ENCODE measurements around the gene IMPA2.

Gene IMPA2

GRCh38 chr18:12033643-12034025 is 52.3 kb downstream of the IMPA2 start:
- no peaks in the 10 kb centered on the region for H3K9me3 ChIP-seq (ENCODE audit: control insufficient read depth, insufficient read depth, low read length)
- H3K4me2 ChIP-seq (ENCODE audit: low read length) = no peak overlapping the region
- H3K36me3 ChIP-seq (ENCODE audit: control insufficient read depth, low read length) = no peaks in the 10 kb centered on the region; the same call in 1 of the 2 replicates
- no peaks in the 10 kb centered on the region for H3K79me2 ChIP-seq (ENCODE audit: control insufficient read depth, low read length)
- H3K27me3 ChIP-seq (ENCODE audit: control insufficient read depth, low read length) = no peaks in the 10 kb centered on the region; the same call in 1 of the 2 replicates
- H3K4me1 ChIP-seq (ENCODE audit: control insufficient read depth, low read length) = peaks cover 4% of the 10 kb centered on the region
- no peaks in the 10 kb centered on the region for H3F3A ChIP-seq (ENCODE audit: control insufficient read depth, insufficient read depth)
- no peak overlapping the region for H3K27ac ChIP-seq (ENCODE audit: low read depth, low read length)
- no peaks in the 10 kb centered on the region for H3K9me2 ChIP-seq (replicated peaks; ENCODE audit: control insufficient read depth, low read length)
- TF ChIP-seq EZH2phosphoT487 (IDR thresholded peaks at IDR 0.05; ENCODE audit: borderline replicate concordance, low read length) (no peak), CTCF (IDR thresholded peaks at IDR 0.05; ENCODE audit: low read depth, low read length, poor library complexity, severe bottlenecking) (no peak)
- no peaks in the 10 kb centered on the region for H4K20me1 ChIP-seq (ENCODE audit: control insufficient read depth, insufficient read depth, low read depth, low read length)
- no peak overlapping the region for H3K4me3 ChIP-seq (ENCODE audit: low read length)

- Histone ChIP-seq H3K27me3 (ENCODE audit: control insufficient read depth, low read length) (peaks cover 2% of the 10 kb centered on the region; the same call in 1 of the 2 replicates), H3K36me3 (ENCODE audit: control insufficient read depth, low read length) (no peaks in the 10 kb centered on the region; the same call in 1 of the 2 replicates), H3K27ac (ENCODE audit: low read depth, low read length) (no peak overlapping the region), H3K4me3 (ENCODE audit: low read length) (no peak overlapping the region), H3F3A (ENCODE audit: control insufficient read depth, insufficient read depth) (no peaks in the 10 kb centered on the region), H3K9me3 (ENCODE audit: control insufficient read depth, insufficient read depth, low read length) (no peaks in the 10 kb centered on the region), H3K4me1 (ENCODE audit: control insufficient read depth, low read length) (peaks cover 7% of the 10 kb centered on the region), H3K9me2 (replicated peaks; ENCODE audit: control insufficient read depth, low read length) (no peaks in the 10 kb centered on the region), H4K20me1 (ENCODE audit: control insufficient read depth, insufficient read depth, low read depth, low read length) (no peaks in the 10 kb centered on the region), H3K79me2 (ENCODE audit: control insufficient read depth, low read length) (no peaks in the 10 kb centered on the region), H3K4me2 (ENCODE audit: low read length) (no peak overlapping the region)
- no peak for TF ChIP-seq CTCF (IDR thresholded peaks at IDR 0.05; ENCODE audit: low read depth, low read length, poor library complexity, severe bottlenecking)
- no peak for TF ChIP-seq EZH2phosphoT487 (IDR thresholded peaks at IDR 0.05; ENCODE audit: borderline replicate concordance, low read length)
Measured at GRCh38 chr18:12034241-12035100, 53.2 kb downstream of the IMPA2 start.

GRCh38 chr18:12035481-12035880 is 54.2 kb downstream of the IMPA2 start:
- Histone ChIP-seq H3K4me1 (ENCODE audit: control insufficient read depth, low read length) (peaks cover 7% of the 10 kb centered on the region), H4K20me1 (ENCODE audit: control insufficient read depth, insufficient read depth, low read depth, low read length) (no peaks in the 10 kb centered on the region), H3K4me2 (ENCODE audit: low read length) (no peak overlapping the region), H3K36me3 (ENCODE audit: control insufficient read depth, low read length) (no peaks in the 10 kb centered on the region; the same call in 1 of the 2 replicates), H3K4me3 (ENCODE audit: low read length) (no peak overlapping the region), H3K27ac (ENCODE audit: low read depth, low read length) (no peak overlapping the region), H3K27me3 (ENCODE audit: control insufficient read depth, low read length) (peaks cover 2% of the 10 kb centered on the region; the same call in 1 of the 2 replicates), H3F3A (ENCODE audit: control insufficient read depth, insufficient read depth) (no peaks in the 10 kb centered on the region), H3K79me2 (ENCODE audit: control insufficient read depth, low read length) (no peaks in the 10 kb centered on the region), H3K9me2 (replicated peaks; ENCODE audit: control insufficient read depth, low read length) (no peaks in the 10 kb centered on the region), H3K9me3 (ENCODE audit: control insufficient read depth, insufficient read depth, low read length) (no peaks in the 10 kb centered on the region)
- TF ChIP-seq EZH2phosphoT487 (IDR thresholded peaks at IDR 0.05; ENCODE audit: borderline replicate concordance, low read length) = no peak
- no peak for TF ChIP-seq CTCF (IDR thresholded peaks at IDR 0.05; ENCODE audit: low read depth, low read length, poor library complexity, severe bottlenecking)

Data from DOHH2 (cell line).